GM18517 (cell line): Measurements from ENCODE around the gene RNF2.
"Not testable (repeated sequence)": the region's sequence is repeated elsewhere in the genome, so short reads cannot be mapped to it uniquely, and the experiment has no call there.

Experiments
- ATAC-seq: cut with Tn5 transposase; IDR thresholded peaks from one replicate; pipeline ENCODE4 v1.9.1; 2021; ENCODE audit warnings: mild to moderate bottlenecking, moderate library complexity; ENCODE audit not compliant: unreplicated experiment

The RNF2 gene

GRCh38 chr1:185049670-185050069 is 4.3 kb downstream of the RNF2 start:
- ATAC-seq = no peak

- no peak for ATAC-seq
Measured at GRCh38 chr1:185050823-185051451, 5.6 kb downstream of the RNF2 start.

DNA sequence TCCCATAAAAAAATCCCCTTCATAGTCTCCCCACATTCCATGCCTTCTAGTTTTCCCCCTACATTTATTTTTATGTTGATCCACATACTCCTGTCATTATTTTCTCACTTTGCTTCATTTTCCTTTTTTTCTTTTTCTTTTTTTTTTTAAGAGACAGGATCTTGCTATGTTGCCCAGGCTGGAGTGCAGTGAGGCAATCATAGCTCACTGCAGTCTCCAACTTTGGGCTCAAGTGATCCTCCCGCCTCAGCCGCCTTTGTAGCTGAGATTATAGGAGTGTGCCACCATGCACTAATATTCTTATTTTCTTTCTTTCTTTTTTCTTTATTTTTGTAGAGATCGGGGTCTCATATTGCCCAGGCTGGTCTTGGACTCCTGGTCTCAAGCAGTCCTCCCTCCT is 7.8 kb downstream of the RNF2 start:
- ATAC-seq = no peak

DNA sequence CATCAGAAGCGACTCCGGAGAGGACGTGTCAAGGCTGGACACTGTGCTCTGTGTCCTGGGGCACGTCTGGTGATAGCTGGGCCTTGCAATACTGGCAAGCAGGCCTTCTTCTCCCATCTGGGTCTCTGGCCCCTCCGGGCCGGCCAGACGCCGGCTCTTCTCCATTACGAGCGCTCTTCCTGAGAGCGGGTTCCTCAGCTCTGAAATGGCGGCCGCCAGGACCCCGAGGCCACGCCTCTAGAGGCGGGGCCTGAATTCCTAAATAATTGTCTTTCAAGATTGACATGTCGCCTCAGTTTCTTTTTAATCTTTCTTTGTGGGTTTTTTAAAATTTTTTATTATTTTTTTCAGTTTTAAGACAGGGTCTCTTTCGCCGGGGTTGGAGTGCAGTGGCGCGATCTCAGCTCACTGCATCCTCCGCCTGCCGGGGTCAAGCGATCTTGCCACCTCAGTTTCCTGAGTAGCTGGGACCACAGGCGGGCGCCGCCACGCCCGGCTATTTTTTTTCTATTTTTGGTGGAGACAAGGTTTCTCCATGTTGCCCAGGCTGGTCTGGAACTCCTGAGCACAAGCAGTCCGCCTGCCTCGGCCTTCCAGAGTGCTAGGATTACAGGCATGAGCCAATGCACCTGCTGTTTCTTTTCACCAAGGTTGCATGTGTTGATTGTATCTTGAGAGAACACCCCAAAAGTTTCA is 9.2 kb downstream of the RNF2 start:
- ATAC-seq = no peak

GRCh38 chr1:185058110-185058509 is 12.8 kb downstream of the RNF2 start:
- no peak for ATAC-seq

GRCh38 chr1:185058876-185059275 is 13.5 kb downstream of the RNF2 start:
- no peak for ATAC-seq

DNA sequence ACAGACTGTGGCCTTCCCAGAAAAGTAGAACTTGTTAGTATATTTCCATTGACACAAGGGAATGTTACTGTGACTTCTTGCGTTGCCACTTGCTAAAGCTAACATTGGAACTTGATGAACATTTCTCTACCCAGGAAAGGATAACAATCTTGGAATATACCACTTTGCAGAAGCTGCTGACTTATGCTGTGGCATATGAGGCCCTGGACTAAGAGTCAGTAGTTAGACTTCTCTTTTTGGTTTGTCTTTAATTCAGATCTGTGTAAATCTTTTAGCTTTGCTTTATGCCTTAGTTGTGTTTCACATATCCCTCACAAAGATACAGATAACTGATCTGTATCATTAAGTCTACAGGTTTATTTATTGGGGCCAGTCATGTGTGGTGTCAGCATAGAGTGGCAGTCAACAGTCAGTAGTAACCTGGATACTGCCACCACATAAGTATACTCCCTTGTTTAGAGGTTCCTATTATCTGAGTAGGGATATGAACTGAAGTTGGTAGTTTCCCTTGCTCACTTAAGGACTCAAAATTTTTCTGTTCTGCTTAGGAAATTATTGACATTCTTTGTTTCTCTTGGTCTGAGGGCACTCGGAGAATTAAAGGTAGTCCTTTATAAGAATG is 14.7 kb downstream of the RNF2 start:
- ATAC-seq = no peak

DNA sequence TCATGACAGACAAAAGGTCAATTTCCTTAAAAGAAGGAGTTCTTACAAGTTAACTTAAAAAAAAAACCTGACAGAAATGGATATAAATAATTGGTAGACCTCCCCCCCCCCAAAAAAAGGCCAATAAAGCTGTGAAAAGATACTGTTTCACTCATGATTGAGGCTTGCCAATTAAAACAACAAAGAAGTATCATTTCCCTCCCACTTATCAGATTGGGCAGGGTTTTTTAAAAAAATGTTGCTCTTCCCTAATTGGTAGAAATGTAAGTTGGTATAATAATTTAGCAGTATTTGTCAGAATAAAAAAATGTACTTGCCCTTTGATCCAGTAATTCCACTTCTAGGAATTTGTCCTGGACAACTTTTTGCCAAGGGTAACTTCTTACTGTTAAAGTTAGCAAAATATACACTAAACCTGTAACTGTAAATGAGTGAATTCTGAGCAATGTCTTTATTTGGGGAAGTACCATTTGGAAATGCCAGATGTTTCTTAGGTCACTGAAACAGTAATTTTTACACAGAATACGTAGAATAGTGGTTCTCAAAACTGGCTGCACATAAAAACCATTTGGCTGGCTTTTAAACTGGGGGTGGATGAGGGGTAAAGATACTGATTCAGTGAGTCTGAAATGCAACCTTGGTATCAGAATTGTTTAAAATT is 17.5 kb downstream of the RNF2 start:
- ATAC-seq = no peak

GRCh38 chr1:185063719-185064118 is 18.4 kb downstream of the RNF2 start:
- no peak for ATAC-seq

DNA sequence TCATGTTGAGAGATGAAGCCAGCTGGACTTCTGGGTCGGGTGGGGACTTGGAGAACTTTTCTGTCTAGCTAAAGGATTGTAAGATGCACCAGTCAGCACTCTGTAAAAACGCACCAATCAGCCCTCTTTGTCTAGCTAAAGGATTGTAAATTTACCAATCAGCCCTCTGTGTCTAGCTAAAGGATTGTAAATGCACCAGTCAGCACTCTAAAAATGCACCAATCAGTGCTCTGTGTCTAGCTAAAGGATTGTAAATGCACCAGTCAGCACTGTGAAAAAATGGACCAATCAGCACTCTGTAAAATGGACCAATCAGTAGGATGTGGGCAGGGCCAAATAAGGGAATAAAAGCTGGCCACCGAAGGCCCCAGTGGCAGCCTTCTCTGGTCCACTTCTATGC is 19.6 kb downstream of the RNF2 start:
- not testable (repeated sequence) for ATAC-seq

DNA sequence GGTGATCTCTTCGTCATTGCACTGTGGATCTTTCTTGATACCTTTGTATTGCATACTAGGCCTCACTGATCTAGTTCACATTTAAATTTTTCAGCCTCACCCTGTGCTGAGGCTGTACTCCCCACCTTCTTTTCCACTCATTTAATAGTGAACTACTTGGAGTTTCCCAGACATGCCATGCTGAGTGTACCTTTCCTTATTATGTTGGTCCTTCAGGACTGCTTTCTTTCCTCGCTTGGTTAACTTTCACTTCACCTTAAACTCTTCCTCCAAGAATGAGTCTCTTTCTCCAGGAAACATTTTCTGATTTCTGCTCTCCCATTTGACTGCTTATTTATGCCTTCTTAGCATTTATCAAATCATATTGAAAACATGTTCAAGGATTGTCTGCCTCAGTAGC is 20.8 kb downstream of the RNF2 start:
- no peak for ATAC-seq

DNA sequence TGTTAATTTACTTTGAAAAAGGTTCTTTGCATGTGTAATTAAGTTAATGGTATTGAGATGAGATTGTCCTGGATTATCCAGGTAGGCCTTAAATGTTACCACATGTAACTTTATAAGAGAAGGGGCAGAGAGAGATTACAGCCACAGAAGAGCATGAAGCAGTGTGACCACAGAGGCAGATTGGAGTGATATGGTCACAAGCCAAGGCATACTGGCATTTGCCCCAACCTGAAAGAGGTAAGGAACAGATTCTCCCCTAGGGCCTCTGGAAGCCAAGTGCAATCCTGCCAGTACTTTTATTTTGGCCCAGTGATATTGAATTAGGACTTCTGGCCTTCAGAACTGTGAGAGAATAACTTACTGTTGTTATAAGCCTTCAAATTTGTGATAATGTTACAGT is 23.0 kb downstream of the RNF2 start:
- no peak for ATAC-seq

- ATAC-seq = no peak
Measured at GRCh38 chr1:185069202-185069772, 23.9 kb downstream of the RNF2 start.

GRCh38 chr1:185070051-185070450 is 24.7 kb downstream of the RNF2 start:
- ATAC-seq = no peak

DNA sequence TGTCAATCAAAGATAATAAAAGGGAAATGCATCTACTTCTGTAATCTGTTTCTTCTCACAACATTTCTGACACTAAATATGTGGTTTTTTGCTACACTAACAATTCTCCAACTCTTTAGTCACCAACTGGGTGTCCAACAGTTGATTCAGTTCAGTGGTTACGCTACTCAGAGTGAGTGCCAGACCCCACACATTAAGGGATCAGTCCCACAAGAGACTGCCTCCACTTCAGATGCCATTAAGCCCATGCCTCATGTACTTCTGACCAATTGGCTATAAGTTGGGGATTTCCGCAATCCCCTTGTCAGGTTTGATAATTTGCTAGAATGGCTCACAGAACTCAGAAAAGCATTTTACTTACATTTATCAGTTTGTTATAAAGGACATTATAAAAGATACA is 28.4 kb downstream of the RNF2 start:
- ATAC-seq = no peak

DNA sequence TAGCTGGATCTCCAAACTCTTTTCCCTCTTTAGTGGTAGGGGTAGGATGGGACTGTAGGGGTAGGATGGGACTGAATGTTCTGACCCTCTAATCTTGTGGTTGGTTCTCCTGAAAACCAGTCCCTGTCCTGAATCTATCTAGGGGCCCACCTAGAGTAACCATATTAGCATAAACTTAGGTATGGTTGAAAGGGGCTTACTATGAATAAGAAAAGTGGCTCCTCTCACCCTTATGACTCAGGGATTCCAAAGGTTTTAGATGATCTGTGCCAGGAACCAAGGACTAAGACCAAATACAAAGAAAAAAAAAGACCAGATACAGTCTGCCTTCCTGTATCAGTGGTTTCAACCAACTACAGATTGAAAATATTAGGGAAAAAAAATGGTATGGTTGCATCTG is 28.9 kb downstream of the RNF2 start:
- no peak for ATAC-seq

- no peak for ATAC-seq
Measured at GRCh38 chr1:185075476-185075875, 30.1 kb downstream of the RNF2 start.

DNA sequence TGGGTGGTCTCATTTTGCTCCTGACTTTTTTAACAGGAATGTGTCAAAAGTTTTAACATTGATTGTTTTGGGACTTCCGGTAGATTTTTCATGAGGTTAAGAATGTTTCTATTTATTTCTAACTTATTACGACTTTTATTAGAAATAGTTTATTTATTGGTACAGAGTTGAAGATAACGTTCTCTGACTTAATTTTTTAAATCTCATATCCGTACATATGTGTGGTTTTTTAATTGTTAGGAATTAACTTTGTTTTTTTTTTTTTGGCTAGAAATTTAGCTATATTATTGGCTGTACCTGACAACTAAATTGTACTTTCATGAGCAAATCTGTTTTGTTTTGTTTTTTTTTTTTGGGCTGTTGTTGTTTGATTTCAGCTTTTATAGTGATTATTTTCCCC is 32.0 kb downstream of the RNF2 start:
- no peak for ATAC-seq

DNA sequence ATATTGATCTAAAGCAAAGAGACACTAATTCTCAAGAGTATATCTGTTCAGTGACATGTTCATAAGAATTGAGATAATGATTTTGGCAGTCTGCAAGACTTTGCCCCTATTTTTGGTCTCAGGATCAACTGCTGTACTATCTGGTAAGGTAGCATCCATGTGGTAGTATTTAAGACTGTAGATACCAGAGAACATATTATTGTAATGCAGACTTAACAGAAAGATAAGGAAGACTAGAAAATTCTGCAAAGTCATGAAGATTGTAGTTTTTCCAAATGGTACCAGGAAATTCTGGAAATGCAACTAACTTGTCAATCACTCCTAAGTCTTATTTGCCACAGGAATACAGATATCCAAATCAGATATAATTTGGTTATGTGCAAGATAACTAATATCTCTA is 35.1 kb downstream of the RNF2 start:
- no peak for ATAC-seq

GRCh38 chr1:185083818-185084217 is 38.5 kb downstream of the RNF2 start:
- ATAC-seq = no peak

- ATAC-seq = no peak
Measured at GRCh38 chr1:185087101-185087500, 41.7 kb downstream of the RNF2 start.

- no peak for ATAC-seq
Measured at GRCh38 chr1:185087746-185088145, 42.4 kb downstream of the RNF2 start.
